Esophagus squamous epithelium (tissue), 5 donors: ENCODE results near the gene BNIPL. TPM values are rescaled to one million over a fixed set of nuclear protein-coding genes. Genes with fewer than 3 reads are reported as not detected.

ENCODE experiments used
- DNase-seq: peaks from one replicate; lab custom pipeline; 2025; lab: John Stamatoyannopoulos, UW
- H3K27ac ChIP-seq, 4 donors: fragments of 200-600 bp; sonication (generic); one replicate each; pipeline ENCODE4 v1.5.1; 2016 to 2019; ENCODE audit warnings: mild to moderate bottlenecking in 1 of 4
- H3K27me3 ChIP-seq, 4 donors: fragments of 200-600 bp; sonication (generic); 1 replicate in 3 of 4; 2 replicates in 1 of 4; pipeline versions ENCODE4 v1.5.1 to v1.6.0; 2017 to 2021; ENCODE audit warnings: antibody characterized with exemption in 1 of 4
- H3K36me3 ChIP-seq, 3 donors: fragments of 200-600 bp; sonication (generic); one replicate each; pipeline ENCODE4 v1.5.1; 2016 to 2019
- H3K4me1 ChIP-seq, 3 donors: fragments of 200-600 bp; sonication (generic); one replicate each; pipeline ENCODE4 v1.5.1; 2017 to 2019
- H3K4me3 ChIP-seq, 4 donors: fragments of 200-600 bp; sonication (generic); 1 replicate in 3 of 4; 2 replicates in 1 of 4; pipeline ENCODE4 v1.5.1; 2016 to 2019; ENCODE audit warnings: mild to moderate bottlenecking in 2 of 4, moderate library complexity in 1 of 4
- H3K9me3 ChIP-seq, 3 donors: fragments of 200-600 bp; sonication (generic); one replicate each; pipeline ENCODE4 v1.5.1; 2016 to 2019
- POLR2A ChIP-seq, 4 donors: fragments of 450-650 bp; IDR thresholded peaks; one replicate each; pipeline ENCODE4 v1.6.1; 2017; ENCODE audit warnings: antibody characterized with exemption in 4 of 4, mild to moderate bottlenecking in 4 of 4, moderate library complexity in 3 of 4
- WGBS, 2 donors: methylation state at CpG; one replicate each; pipeline ENCODE4 v1.1.5; 2018; 5-methylcytosine and 5-hydroxymethylcytosine counted together
- intact Hi-C: fragments of 100-400 bp; cut with DNase I; formaldehyde crosslinking; loops from one replicate; pipeline ENCODE4 v1.15.0; 2022
- total RNA-seq, 4 donors: library from RNA; depleted of rRNA; stranded (reverse); fragments of >200 nt; gene quantifications; one replicate each; pipeline ENCODE4 v1.1.0, GENCODE V29; 2016
- TF ChIP-seq, protein P1 (sequence below), 6 experiments: fragments of 450-650 bp in 4 of 6; fragments of 200-600 bp in 2 of 6; sonication (generic) in 2 of 6; IDR thresholded peaks; one replicate each; pipeline ENCODE4 v1.5.1; 2016 to 2019; ENCODE audit warnings: antibody characterized with exemption in 6 of 6, mild to moderate bottlenecking in 4 of 6, moderate library complexity in 4 of 6
- donor health status: DM: yes; HTN: yes; CAD: no.

The BNIPL gene
- total RNA-seq, 4 donors from 2014 or later = 52.7 to 168 (median 96.1) TPM

DNA sequence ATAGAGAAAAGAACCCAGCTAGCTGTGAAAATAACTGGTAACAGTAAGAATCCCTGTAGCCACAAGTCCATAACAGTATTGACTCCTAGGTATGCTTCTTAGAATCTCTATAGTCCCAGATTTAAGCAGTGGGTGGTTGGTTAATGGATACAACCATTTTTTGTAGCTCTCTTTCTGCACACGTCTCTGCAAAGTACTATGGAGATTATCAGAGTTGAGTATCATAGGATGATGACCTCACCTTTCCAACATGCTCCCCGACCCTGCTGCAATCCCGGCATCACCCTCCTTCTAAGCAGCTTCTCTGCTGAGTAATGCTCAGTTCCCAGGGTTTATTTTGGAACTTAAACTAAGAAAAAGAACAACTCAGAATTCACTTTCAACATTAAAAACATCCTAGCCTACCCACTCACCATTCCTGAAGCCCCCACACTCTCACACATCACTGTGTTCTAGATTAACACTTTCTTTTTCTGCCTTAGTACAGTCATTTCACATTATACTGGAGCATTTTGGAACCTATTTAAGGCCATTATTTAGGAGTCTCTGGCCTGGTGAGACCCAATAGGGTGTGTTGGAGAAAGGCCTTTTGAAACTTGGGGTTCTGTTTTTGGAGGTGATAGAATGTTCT lies 26.5 kb downstream of the BNIPL start:
- Histone ChIP-seq H3K27ac (no peak overlapping the region), H3K4me3 (no peak overlapping the region), H3K4me1 (peaks cover 4 to 24% (median 11%) of the 10 kb centered on the region in 3 donors), H3K9me3 (no peaks in the 10 kb centered on the region), H3K36me3 (no peaks in the 10 kb centered on the region), H3K27me3 (no peaks in the 10 kb centered on the region)
- intact Hi-C loops = no loop called here
- TF ChIP-seq POLR2A (IDR thresholded peaks at IDR 0.05) = no peak
- TF ChIP-seq, protein P1, sequence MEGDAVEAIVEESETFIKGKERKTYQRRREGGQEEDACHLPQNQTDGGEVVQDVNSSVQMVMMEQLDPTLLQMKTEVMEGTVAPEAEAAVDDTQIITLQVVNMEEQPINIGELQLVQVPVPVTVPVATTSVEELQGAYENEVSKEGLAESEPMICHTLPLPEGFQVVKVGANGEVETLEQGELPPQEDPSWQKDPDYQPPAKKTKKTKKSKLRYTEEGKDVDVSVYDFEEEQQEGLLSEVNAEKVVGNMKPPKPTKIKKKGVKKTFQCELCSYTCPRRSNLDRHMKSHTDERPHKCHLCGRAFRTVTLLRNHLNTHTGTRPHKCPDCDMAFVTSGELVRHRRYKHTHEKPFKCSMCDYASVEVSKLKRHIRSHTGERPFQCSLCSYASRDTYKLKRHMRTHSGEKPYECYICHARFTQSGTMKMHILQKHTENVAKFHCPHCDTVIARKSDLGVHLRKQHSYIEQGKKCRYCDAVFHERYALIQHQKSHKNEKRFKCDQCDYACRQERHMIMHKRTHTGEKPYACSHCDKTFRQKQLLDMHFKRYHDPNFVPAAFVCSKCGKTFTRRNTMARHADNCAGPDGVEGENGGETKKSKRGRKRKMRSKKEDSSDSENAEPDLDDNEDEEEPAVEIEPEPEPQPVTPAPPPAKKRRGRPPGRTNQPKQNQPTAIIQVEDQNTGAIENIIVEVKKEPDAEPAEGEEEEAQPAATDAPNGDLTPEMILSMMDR (IDR thresholded peaks at IDR 0.05) = no peak
- no peak for DNase-seq
- 63 to 94% methylated on average over 2 to 3 of the region's 3 CpGs for WGBS, 2 donors

DNA sequence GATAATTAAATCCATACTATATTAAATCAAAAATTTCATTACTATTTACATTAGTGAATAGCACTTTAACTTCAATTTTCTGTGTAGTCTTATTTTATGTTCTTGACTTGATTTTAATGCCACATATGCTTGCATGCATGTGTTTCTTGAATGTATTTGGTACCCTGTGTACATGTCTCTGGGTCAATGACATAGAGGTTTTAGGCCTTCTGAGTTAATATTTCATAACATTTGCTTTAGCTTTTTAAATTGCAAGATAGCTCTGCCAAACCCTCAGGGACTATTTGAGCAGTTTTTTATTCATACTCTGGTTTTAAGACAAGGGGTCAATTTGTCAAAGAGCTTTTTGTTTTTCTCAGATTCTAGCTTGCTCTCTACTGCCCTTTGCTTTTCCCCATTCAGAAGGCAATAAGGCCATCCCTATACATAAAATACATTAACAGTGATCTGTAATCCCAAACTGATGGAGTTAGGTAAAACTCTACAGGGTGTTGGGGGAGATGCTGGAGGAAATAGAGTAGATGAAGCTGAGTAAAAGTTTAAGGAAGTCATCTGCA lies 28.8 kb downstream of the BNIPL start:
- H3K27ac ChIP-seq = no peak overlapping the region
- intact Hi-C loops = no loop called here

DNA sequence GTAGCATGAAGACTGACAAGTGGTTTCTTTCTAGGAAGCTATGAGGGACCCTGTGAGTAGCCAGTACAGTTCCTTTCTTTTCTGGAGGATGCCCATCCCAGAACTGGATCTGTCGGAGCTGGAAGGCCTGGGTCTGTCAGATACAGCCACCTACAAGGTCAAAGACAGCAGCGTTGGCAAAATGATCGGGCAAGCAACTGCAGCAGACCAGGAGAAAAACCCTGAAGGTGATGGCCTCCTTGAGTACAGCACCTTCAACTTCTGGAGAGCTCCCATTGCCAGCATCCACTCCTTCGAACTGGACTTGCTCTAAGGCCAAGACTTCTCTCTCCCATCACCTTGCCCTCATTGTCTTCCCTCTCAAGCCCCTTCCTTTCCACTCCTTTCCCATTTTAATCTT lies 30.8 kb downstream of the BNIPL start:
- intact Hi-C loops = no loop called here
- TF ChIP-seq, protein P1 (IDR thresholded peaks at IDR 0.05) = no peak
- no peak for TF ChIP-seq POLR2A (IDR thresholded peaks at IDR 0.05)
- Histone ChIP-seq H3K36me3 (no peaks in the 10 kb centered on the region), H3K27me3 (no peaks in the 10 kb centered on the region), H3K9me3 (no peaks in the 10 kb centered on the region), H3K27ac (no peak overlapping the region), H3K4me3 (no peak overlapping the region), H3K4me1 (peaks cover 8 to 22% (median 15%) of the 10 kb centered on the region in 3 donors)
- 92 to 94% methylated on average over 1 to 4 of the region's 4 CpGs for WGBS, 2 donors
- DNase-seq = no peak

More for the DNA sequence above, 28.8 kb downstream of the BNIPL start:
- Histone ChIP-seq H3K9me3 (no peaks in the 10 kb centered on the region), H3K36me3 (no peaks in the 10 kb centered on the region), H3K4me1 (peaks cover 0 to 22% (median 11%) of the 10 kb centered on the region in 3 donors), H3K4me3 (no peak overlapping the region), H3K27me3 (no peaks in the 10 kb centered on the region)
- DNase-seq = no peak
- TF ChIP-seq, protein P1 (IDR thresholded peaks at IDR 0.05) = no peak
- TF ChIP-seq POLR2A (IDR thresholded peaks at IDR 0.05) = no peak

DNA sequence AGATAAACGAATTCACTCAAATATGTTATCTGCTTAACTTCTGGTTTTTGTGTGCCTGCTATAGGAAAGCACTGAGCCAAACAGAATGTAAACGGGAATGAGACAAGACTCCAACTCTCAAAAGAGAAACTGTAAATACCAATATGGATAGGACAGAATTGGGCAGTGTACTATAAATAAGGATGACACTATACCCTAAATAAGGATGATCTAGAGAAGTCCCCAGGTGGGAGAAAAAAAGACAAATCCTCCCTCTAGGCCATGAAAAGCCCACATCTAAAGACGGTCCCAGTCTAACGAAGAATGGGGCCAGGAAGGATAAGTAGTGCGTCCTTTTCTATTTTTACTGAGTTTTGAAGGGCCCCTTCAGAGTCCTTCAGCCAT lies 32.7 kb downstream of the BNIPL start:
- TF ChIP-seq, protein P1 (IDR thresholded peaks at IDR 0.05) = no peak
- TF ChIP-seq POLR2A (IDR thresholded peaks at IDR 0.05) = no peak
- peaks cover 11 to 26% (median 16%) of the 10 kb centered on the region in 3 donors for H3K4me1 ChIP-seq
- intact Hi-C loops = no loop called here
- H3K36me3 ChIP-seq = peaks cover 0 to 9% (median 0%) of the 10 kb centered on the region in 3 donors
- no peaks in the 10 kb centered on the region for H3K9me3 ChIP-seq
- DNase-seq = no peak
- H3K4me3 ChIP-seq = no peak overlapping the region
- no peaks in the 10 kb centered on the region for H3K27me3 ChIP-seq
- peak overlapping the region; percentile 6 to 100 (median 100) for H3K27ac ChIP-seq
- WGBS, 2 donors = 69 to 81% methylated on average over 5 of the region's 5 CpGs

DNA sequence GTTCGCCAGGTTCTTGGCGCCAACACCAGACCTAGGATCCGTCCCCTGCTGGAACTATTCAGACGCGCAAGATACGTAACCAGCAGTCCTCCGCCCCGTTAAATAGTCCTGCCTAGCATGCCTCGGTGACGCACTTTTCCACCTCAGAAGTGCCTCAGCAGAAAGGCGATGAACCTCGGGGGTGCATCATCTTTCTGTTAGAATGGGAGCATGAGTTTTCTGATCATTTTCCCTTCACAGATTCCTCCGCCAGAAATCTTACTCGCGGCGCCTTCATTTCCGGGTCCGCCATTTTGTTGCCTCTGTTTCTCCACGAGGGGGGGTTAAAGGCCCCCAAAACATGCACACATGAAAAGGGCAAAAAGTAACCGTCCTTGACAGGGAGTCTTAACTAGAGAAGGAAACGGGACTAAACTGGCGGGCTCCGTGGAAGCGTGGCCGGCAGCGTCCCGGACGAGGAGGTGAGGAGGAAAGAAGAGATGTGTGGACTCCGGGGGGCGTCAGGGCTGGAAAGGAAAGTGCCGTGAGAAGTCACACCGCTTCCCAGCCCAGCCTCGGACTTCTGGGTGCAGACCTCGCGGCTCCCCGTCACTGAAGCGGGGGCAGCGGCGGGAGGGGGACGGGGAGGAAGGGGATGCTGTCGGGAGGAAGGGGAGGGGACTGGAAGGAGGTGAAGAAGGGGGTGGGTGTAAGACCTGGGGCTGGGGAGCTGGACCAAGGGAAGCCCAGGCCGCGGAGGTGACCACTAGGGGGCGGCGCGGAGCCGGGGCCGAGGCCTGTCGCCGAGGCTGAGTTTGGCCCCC lies 34.3 kb downstream of the BNIPL start, which contains the start of gene GABPB2:
GABPB2 (plus strand) TSS at position 288 of the 803 bp plus-strand sequence. CDS start 17,429 bp downstream, outside the sequence.
- Histone ChIP-seq H3K4me1 (peaks cover 11 to 26% (median 16%) of the 10 kb centered on the region in 3 donors), H3K9me3 (no peaks in the 10 kb centered on the region), H3K36me3 (peaks cover 0 to 24% (median 0%) of the 10 kb centered on the region in 3 donors), H3K27ac (peak within 1 kb of the TSS; percentile 98 to 100 (median 100)), H3K4me3 (peak within 1 kb of the TSS; percentile 80 to 97 (median 92)), H3K27me3 (no peaks in the 10 kb centered on the region)
- TF ChIP-seq POLR2A (IDR thresholded peaks at IDR 0.05) = peak in 2 of 4 donors; percentile 28 to 45
- TF ChIP-seq, protein P1 (IDR thresholded peaks at IDR 0.05) = peak; percentile 70 to 96 (median 82)
- DNase-seq = peak; percentile 35
- intact Hi-C loops = no loop called here
- WGBS, 2 donors = 0 to 1% methylated on average over 33 to 37 of the region's 50 CpGs
